Measurements from ENCODE around the gene KLHL40.

- TF ChIP-seq POLR2A (IDR thresholded peaks at IDR 0.05; ENCODE audit: low read depth) = no peak
- TF ChIP-seq CTCF (IDR thresholded peaks at IDR 0.05) = no peak
Observed at GRCh38 chr3:42653303-42653559, 32.1 kb upstream of the KLHL40 start.

All from esophagus muscularis mucosa (tissue), 3 donors.